Activated CD4-positive, alpha-beta T cell treated with anti-CD3 and anti-CD28 coated beads for 36 hours (primary cell): Measurements from ENCODE around the gene MTMR2. TPM values are rescaled to one million over a fixed set of nuclear protein-coding genes. Genes with fewer than 3 reads are reported as not detected.

Experiments used
- ATAC-seq: fragments of 200-7000 bp; cut with Tn5 transposase; one replicate; pipeline ENCODE4 v1.10.0; 2021; ENCODE audit warnings: mild to moderate bottlenecking, moderate library complexity
- CTCF ChIA-PET: fragments of 350-600 bp; sonication (Branson Sonifier 250); formaldehyde crosslinking; loops from one replicate; lab custom pipeline; 2021; ENCODE audit warnings: antibody characterized with exemption; lab: Charles Lee
- POLR2A ChIA-PET: fragments of 350-600 bp; sonication (Branson Sonifier 250); formaldehyde crosslinking; loops from one replicate; lab custom pipeline; 2021; ENCODE audit warnings: antibody characterized with exemption, inconsistent platforms; lab: Charles Lee
- DNase-seq: peaks from one replicate; pipeline ENCODE4 v3.0.0-alpha.2; 2020
- H3K27ac Mint-ChIP-seq: one replicate; pipeline ENCODE4 v1.8.0; 2021; ENCODE audit warnings: mixed read lengths
- H3K27me3 Mint-ChIP-seq: one replicate; pipeline ENCODE4 v1.8.0; 2021; ENCODE audit warnings: mixed read lengths
- H3K36me3 Mint-ChIP-seq: one replicate; pipeline ENCODE4 v1.8.0; 2021; ENCODE audit warnings: low read depth, mixed read lengths
- H3K4me1 Mint-ChIP-seq: one replicate; pipeline ENCODE4 v1.8.0; 2021; ENCODE audit warnings: mixed read lengths
- H3K4me3 Mint-ChIP-seq: one replicate; pipeline ENCODE4 v1.8.0; 2021; ENCODE audit warnings: mild to moderate bottlenecking, moderate library complexity, mixed read lengths
- H3K9me3 Mint-ChIP-seq: one replicate; pipeline ENCODE4 v1.8.0; 2021; ENCODE audit warnings: low read depth, mixed read lengths
- intact Hi-C, 2 experiments: fragments of 100-400 bp; cut with DNase I in 1 of 2; cut with micrococcal nuclease in 1 of 2; formaldehyde crosslinking; loops; one replicate each; pipeline versions ENCODE4 v1.14.2 to v1.15.1; 2022 to 2024; cut with DNase I, micrococcal nuclease
- total RNA-seq, 2 experiments: library from RNA; stranded (reverse); gene quantifications; one replicate each; pipeline ENCODE4 v1.2.3, GENCODE V29; 2021

MTMR2 gene
- 10 to 100 TPM; 32.8 to 36.5 TPM for total RNA-seq

DNA sequence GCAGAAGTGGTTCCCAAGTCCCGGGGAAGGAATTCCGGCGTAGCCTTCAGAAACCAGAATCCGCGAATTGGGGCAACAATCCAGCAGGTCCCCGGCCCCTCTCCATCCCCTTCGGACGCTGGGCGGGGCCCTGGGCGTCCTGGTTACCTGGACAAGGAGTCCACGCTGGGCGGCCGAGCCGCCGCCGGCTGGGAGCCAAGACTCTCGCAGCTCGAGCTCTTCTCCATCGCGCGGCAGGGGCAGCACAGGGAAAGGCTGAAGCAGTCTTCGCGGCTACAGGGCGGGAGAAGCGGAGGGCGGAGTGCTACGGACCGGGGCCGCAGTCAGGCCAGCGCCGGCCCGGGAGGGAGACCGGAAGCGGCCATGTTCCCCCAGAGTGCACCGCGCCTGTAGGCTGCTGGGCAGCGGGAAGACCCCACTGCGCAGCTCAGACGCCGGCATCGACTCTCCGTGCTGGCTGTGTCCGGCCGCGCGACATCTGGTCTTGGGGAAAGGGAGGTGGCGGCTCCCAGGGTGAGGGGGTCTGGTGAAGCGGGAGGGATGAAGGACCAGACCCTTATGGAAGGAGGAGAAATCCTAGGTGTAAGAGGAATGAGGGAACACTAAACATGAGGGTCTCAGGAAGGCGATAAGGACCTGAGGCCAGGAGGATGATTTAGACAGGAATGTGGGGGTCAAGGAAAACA is at the start of gene MTMR2:
MTMR2 (minus strand) TSS at position 380 of the 686 bp plus-strand sequence; CDS start at position 227, 153 bp downstream.
- intact Hi-C loops: loop anchor here (1.0 to 10.0 kb wide), 9 partner anchors 87 to 468 kb away; partner anchors contain the start of genes CEP57 (in 2 of the 2), JRKL (in 2 of the 2) and MAML2 (in 1 of the 2)
- ChIA-PET POLR2A (no interaction called here), CTCF (interaction anchor here (0.6 to 1.5 kb wide), 2 partner anchors 10 to 107 kb away, joined by 3 read pairs; no protein-coding TSS in a partner anchor)
- DNase-seq (peak; percentile 75), ATAC-seq (peak; percentile 93)
- H3K4me3 Mint-ChIP-seq: peak within 1 kb of the TSS; percentile 99
- peaks cover 25% of the 10 kb centered on the region for H3K4me1 Mint-ChIP-seq
- no peaks in the 10 kb centered on the region for H3K27me3 Mint-ChIP-seq
- no peaks in the 10 kb centered on the region for H3K36me3 Mint-ChIP-seq
- no peaks in the 10 kb centered on the region for H3K9me3 Mint-ChIP-seq
- peak within 1 kb of the TSS; percentile 99 for H3K27ac Mint-ChIP-seq

DNA sequence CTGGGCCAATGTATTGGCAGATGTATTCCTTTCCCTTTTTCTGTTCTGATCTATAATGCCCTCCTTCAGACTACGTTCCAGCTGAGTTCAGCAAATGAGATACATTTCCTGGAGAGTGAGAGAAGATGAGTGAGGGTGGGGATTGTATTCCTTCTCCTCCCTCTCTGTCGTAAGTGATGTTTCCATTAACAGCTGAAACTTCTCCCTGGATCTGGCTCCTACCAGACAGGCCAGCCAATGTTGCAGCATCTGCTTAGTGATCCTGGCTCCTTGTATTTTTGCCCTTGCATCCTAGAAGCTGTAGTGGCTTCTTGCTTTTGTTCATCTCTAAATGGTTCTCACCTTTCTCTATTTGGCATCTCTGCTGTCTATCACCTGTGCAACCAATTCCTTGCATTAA is 48.2 kb upstream of the MTMR2 start:
- H3K27ac Mint-ChIP-seq: no peak overlapping the region
- H3K9me3 Mint-ChIP-seq: peaks cover 2% of the 10 kb centered on the region
- ChIA-PET CTCF (interaction anchor here (0.9 kb wide), 1 partner anchor 29 kb away, joined by 4 read pairs; no protein-coding TSS in a partner anchor), POLR2A (no interaction called here)
- no peaks in the 10 kb centered on the region for H3K27me3 Mint-ChIP-seq
- intact Hi-C loops: no loop called here
- no peak overlapping the region for H3K4me3 Mint-ChIP-seq
- H3K4me1 Mint-ChIP-seq: no peaks in the 10 kb centered on the region
- no peak for DNase-seq
- peaks cover 3% of the 10 kb centered on the region for H3K36me3 Mint-ChIP-seq
- no peak for ATAC-seq

DNA sequence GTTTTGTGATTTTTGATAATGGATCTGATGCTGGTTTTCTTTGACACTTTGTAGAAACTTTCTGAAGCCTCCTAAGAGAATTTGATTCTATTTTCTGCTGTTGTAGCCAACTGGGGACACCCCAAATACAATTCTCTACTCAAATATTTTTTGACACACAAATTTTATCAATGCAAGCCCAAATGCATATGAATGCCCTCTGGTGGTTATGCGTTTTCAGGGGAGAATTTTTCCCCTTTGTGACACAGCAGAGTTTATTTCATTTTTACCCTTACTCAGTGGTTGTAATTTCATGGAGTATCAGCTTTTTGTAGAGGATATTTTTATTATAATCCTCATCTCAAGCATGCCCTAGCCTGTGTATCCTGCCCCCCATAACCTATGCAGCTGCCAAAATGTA is 44.7 kb upstream of the MTMR2 start:
- Mint-ChIP-seq H3K27me3 (no peaks in the 10 kb centered on the region), H3K27ac (no peak overlapping the region), H3K9me3 (peaks cover 2% of the 10 kb centered on the region), H3K4me1 (no peaks in the 10 kb centered on the region), H3K4me3 (no peak overlapping the region), H3K36me3 (no peaks in the 10 kb centered on the region)
- POLR2A ChIA-PET: no interaction called here
- CTCF ChIA-PET: interaction anchor here (1.1 kb wide), 1 partner anchor 9 kb away, joined by 3 read pairs; no protein-coding TSS in a partner anchor
- DNase-seq (no peak), ATAC-seq (no peak)
- intact Hi-C loops: no loop called here

DNA sequence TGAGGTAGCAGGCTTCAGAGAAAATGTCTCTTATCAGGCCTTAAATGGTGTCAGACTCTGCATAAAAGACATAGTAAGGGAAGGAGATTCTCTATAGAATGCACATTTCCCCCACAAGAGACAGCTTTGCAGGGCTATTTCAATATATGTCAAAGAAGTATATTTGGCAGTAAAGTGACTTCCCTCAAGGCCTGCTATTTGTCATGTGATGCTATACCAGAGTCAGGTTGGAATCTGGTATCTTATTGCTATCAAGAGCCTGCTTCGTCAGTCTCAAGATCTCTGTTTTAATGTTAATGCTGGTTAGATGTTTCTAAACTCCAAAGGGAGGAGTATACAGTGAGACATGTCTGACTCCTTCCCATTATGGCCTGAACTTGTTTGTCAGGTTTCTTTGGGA is 40.4 kb upstream of the MTMR2 start:
- DNase-seq: no peak
- no peaks in the 10 kb centered on the region for H3K36me3 Mint-ChIP-seq
- H3K9me3 Mint-ChIP-seq: peaks cover 2% of the 10 kb centered on the region
- H3K4me1 Mint-ChIP-seq: no peaks in the 10 kb centered on the region
- POLR2A ChIA-PET: no interaction called here
- H3K27ac Mint-ChIP-seq: no peak overlapping the region
- no peak overlapping the region for H3K4me3 Mint-ChIP-seq
- CTCF ChIA-PET: interaction anchor here (0.6 to 1.4 kb wide), 3 partner anchors 12 to 214 kb away, joined by 3 read pairs; no protein-coding TSS in a partner anchor
- no peaks in the 10 kb centered on the region for H3K27me3 Mint-ChIP-seq
- no peak for ATAC-seq
- intact Hi-C loops: no loop called here

DNA sequence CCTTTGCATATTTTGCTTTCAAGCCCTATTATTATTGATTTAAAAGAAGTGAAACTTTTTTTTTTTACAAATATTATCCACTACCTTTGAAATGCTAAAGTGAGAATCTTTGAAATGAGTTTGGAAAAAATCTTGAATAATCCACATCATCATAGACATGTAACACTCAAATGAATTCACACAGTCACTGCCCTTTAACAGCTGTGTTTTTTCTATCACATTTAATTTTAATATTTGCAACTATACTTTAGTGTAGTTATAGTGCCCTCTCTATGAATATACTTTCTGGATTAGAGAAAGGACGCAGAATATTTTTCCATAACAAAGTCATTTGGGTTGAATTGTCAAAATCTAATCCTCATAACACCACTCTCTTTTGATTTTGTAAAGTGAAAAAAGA is 37.9 kb upstream of the MTMR2 start:
- ATAC-seq (no peak), DNase-seq (no peak)
- Mint-ChIP-seq H3K4me1 (no peaks in the 10 kb centered on the region), H3K27ac (no peak overlapping the region), H3K9me3 (no peaks in the 10 kb centered on the region), H3K4me3 (no peak overlapping the region), H3K36me3 (no peaks in the 10 kb centered on the region), H3K27me3 (no peaks in the 10 kb centered on the region)
- intact Hi-C loops: no loop called here
- ChIA-PET CTCF (no interaction called here), POLR2A (no interaction called here)

DNA sequence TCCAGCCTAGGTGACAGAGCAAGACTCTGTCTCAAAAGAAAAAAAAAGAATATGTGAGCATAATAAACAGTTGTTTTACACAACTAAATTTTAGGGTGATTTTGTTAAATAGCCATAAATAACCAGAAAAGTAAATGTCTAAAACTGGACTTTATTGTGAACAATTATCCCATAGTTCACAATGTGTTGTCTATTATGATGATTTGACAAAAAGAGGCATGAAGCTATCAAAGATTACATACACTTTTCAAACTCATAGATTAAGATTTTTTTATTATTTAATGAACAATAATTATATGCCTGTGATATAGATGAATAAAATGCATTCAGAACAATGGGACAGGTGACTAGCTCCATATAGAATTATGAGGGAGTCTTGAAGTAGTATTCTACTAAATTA is 27.0 kb upstream of the MTMR2 start:
- no peak for DNase-seq
- POLR2A ChIA-PET: no interaction called here
- Mint-ChIP-seq H3K4me1 (no peaks in the 10 kb centered on the region), H3K9me3 (peaks cover 5% of the 10 kb centered on the region), H3K27me3 (no peaks in the 10 kb centered on the region), H3K36me3 (no peaks in the 10 kb centered on the region), H3K27ac (no peak overlapping the region), H3K4me3 (no peak overlapping the region)
- no peak for ATAC-seq
- intact Hi-C loops: no loop called here
- CTCF ChIA-PET: interaction anchor here (0.5 to 0.9 kb wide), 2 partner anchors 20 to 28 kb away, joined by 3 read pairs; no protein-coding TSS in a partner anchor

DNA sequence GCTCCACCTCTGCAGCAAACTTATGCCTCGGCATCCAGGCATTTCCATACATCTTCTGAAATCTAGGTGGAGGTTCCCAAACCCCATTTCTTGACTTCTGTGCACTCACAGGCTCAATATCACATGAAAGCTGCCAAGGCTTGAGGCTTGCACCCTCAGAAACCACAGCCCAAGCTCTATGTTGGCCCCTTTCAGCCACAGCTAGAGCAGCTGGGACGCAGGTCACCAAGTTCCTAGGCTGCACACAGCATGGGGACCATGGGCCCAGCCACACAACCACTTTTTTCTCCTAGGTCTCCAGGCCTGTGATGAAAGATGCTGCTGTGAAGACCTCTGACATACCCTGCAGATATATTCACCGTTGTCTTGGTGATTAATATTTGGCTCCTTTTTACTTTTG is 24.7 kb upstream of the MTMR2 start:
- Mint-ChIP-seq H3K9me3 (peaks cover 18% of the 10 kb centered on the region), H3K36me3 (no peaks in the 10 kb centered on the region), H3K4me1 (no peaks in the 10 kb centered on the region), H3K27ac (no peak overlapping the region), H3K4me3 (no peak overlapping the region), H3K27me3 (no peaks in the 10 kb centered on the region)
- ChIA-PET CTCF (no interaction called here), POLR2A (no interaction called here)
- ATAC-seq: no peak
- DNase-seq: no peak
- intact Hi-C loops: no loop called here

DNA sequence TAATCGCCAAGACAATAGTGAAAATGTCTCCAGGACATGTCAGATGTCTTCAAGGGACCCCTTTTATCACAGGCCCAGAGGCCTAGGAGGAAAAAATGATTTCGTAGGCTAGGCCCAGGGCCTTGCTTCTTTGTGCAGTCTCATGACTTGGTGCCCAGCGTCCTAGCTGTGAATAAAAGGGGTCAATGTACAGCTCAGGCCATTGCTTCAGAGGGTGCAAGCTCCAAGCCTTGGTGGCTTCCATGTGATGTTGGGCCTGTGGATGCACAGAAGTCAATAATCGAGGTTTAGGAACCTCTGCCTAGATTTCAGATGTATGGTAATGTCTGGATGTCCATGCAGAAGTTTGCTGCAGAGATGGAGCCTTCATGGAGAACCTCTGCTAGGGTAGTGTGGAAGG is 20.7 kb upstream of the MTMR2 start:
- no peak for ATAC-seq
- intact Hi-C loops: no loop called here
- Mint-ChIP-seq H3K27ac (no peak overlapping the region), H3K9me3 (peaks cover 17% of the 10 kb centered on the region), H3K4me1 (no peaks in the 10 kb centered on the region), H3K4me3 (no peak overlapping the region), H3K36me3 (no peaks in the 10 kb centered on the region), H3K27me3 (no peaks in the 10 kb centered on the region)
- no peak for DNase-seq
- ChIA-PET POLR2A (no interaction called here), CTCF (interaction anchor here (1.0 kb wide), 1 partner anchor 9 kb away, joined by 3 read pairs; no protein-coding TSS in a partner anchor)

DNA sequence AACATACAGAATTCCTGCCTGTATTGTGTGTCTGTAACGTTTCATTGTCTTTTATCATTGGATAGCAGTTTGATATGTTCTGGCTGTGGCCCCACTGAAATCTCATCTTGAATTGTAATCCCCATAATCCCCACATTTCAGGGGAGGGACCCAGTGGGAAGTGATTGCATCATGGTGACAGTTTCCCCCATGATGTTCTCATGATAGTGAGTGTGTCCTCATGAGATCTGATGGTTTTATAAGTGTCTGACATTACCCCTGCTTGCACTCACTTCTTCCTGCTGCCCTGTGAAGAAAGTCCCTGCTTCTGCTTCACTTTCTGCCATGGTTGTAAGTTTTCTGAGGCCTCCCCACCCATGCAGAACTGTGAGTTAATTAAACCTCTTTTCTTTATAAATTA is 19.6 kb upstream of the MTMR2 start:
- Mint-ChIP-seq H3K4me1 (no peaks in the 10 kb centered on the region), H3K36me3 (no peaks in the 10 kb centered on the region), H3K4me3 (no peak overlapping the region), H3K27ac (no peak overlapping the region), H3K9me3 (peaks cover 13% of the 10 kb centered on the region), H3K27me3 (no peaks in the 10 kb centered on the region)
- ATAC-seq: no peak
- ChIA-PET CTCF (no interaction called here), POLR2A (no interaction called here)
- intact Hi-C loops: no loop called here
- DNase-seq: no peak

DNA sequence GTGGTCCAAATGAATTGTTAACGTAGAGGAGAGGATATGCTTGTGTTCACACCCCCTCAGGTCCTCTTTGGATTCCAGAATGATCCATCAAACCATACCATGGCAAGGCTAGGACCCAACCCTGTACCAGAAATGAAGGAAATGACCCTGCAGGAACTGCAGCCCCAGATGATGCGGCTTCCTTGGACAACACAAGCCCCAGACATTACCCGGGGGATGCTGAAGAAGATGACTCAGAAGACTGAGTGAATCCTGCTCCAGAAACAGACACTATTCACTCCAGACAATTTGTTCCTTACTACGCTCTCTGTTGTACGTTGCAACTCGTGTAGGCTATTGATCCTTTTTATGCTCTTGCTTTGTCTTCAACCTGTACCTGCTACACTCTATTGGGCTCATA is 15.2 kb upstream of the MTMR2 start:
- Mint-ChIP-seq H3K27ac (no peak overlapping the region), H3K36me3 (no peaks in the 10 kb centered on the region), H3K27me3 (no peaks in the 10 kb centered on the region), H3K4me3 (no peak overlapping the region), H3K9me3 (peaks cover 6% of the 10 kb centered on the region), H3K4me1 (no peaks in the 10 kb centered on the region)
- no peak for ATAC-seq
- ChIA-PET CTCF (no interaction called here), POLR2A (no interaction called here)
- intact Hi-C loops: no loop called here
- no peak for DNase-seq

DNA sequence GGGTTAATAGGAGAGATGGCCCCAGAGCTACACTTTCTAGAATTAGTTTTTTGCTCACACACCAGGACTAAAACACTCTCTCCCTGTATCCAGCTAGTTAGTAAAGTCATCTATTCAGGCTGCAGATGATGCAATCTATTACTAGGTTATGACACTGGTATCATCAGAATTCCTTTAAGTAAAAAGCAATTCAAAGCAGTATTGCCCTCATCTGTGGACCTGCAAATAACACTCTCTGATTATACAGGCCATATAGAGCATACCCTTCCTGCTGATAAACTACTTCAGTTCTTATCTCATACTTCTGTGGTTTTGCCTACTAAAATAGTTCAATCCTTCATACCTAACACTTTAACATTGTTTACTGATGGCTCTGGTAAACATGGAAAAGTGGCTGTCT is 13.5 kb upstream of the MTMR2 start:
- intact Hi-C loops: no loop called here
- H3K27me3 Mint-ChIP-seq: no peaks in the 10 kb centered on the region
- ATAC-seq (no peak), DNase-seq (no peak)
- H3K4me3 Mint-ChIP-seq: no peak overlapping the region
- H3K9me3 Mint-ChIP-seq: peaks cover 2% of the 10 kb centered on the region
- ChIA-PET POLR2A (no interaction called here), CTCF (no interaction called here)
- H3K27ac Mint-ChIP-seq: no peak overlapping the region
- H3K4me1 Mint-ChIP-seq: no peaks in the 10 kb centered on the region
- no peaks in the 10 kb centered on the region for H3K36me3 Mint-ChIP-seq

DNA sequence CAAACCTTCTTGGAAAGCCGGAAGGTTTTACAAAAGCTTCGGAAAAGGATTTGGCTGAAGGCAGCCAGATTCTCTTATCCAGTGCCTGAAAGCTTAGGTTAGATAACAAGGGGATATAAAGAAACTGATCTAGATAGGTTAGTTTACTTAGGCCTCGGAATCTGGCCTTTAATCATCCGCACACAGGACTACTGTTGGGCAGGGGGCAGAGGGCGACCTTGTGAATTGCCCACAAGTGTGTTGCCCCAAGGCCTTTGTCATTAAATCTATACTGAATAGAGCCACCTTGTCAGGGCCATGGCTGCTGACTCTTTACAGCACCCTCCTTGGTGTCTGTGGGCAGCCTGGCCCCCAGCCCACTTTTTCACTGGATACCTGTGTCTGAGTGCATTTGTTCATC is 9.7 kb upstream of the MTMR2 start:
- no peaks in the 10 kb centered on the region for H3K27me3 Mint-ChIP-seq
- no peaks in the 10 kb centered on the region for H3K36me3 Mint-ChIP-seq
- H3K4me1 Mint-ChIP-seq: no peaks in the 10 kb centered on the region
- no peak for ATAC-seq
- no peak for DNase-seq
- ChIA-PET CTCF (interaction anchor here (1.1 kb wide), 1 partner anchor 11 kb away, joined by 3 read pairs; no protein-coding TSS in a partner anchor), POLR2A (no interaction called here)
- intact Hi-C loops: no loop called here
- no peak overlapping the region for H3K27ac Mint-ChIP-seq
- no peak overlapping the region for H3K4me3 Mint-ChIP-seq
- H3K9me3 Mint-ChIP-seq: peaks cover 9% of the 10 kb centered on the region
